Small intestine (tissue), 7 donors: ENCODE measurements around the gene PRKAB1. TPM values are rescaled to one million over a fixed set of nuclear protein-coding genes. Genes with fewer than 3 reads are reported as not detected.

Experiments
- DNase-seq, 2 donors: peaks; one replicate each; pipeline versions ENCODE4 v3.0.0 to v3.0.0-alpha.2; 2013
- FAIRE-seq: peaks from 2 replicates; lab custom pipeline; 2012; peaks lifted over from hg19 to GRCh38; lab: Jason Lieb, UNC
- H3K27ac ChIP-seq, 3 donors: one replicate each; pipeline ENCODE4 v1.5.1; 2013; ENCODE audit warnings: low read length in 2 of 3, mild to moderate bottlenecking in 2 of 3, control low read depth in 1 of 3, inconsistent platforms in 1 of 3, low read depth in 1 of 3, moderate library complexity in 1 of 3
- H3K27me3 ChIP-seq, 3 donors: one replicate each; pipeline ENCODE4 v1.6.1; 2013; ENCODE audit warnings: low read length in 3 of 3, inconsistent platforms in 1 of 3; ENCODE audit not compliant: control insufficient read depth in 3 of 3, insufficient read depth in 3 of 3
- H3K36me3 ChIP-seq, 3 donors: one replicate each; pipeline ENCODE4 v1.6.1; 2013; ENCODE audit warnings: low read length in 3 of 3, inconsistent platforms in 1 of 3, low read depth in 1 of 3, mild to moderate bottlenecking in 1 of 3, moderate library complexity in 1 of 3; ENCODE audit not compliant: control insufficient read depth in 3 of 3, insufficient read depth in 2 of 3
- H3K4me1 ChIP-seq, 3 donors: one replicate each; pipeline ENCODE4 v1.6.1; 2013; ENCODE audit warnings: low read length in 2 of 3, inconsistent platforms in 1 of 3, low read depth in 1 of 3, mild to moderate bottlenecking in 1 of 3, moderate library complexity in 1 of 3; ENCODE audit not compliant: control insufficient read depth in 3 of 3, insufficient read depth in 2 of 3
- H3K4me3 ChIP-seq, 3 donors: one replicate each; pipeline ENCODE4 v1.5.1; 2013; ENCODE audit warnings: low read length in 3 of 3, control low read depth in 1 of 3, inconsistent platforms in 1 of 3, low read depth in 1 of 3, mild to moderate bottlenecking in 1 of 3, moderate library complexity in 1 of 3
- H3K9me3 ChIP-seq, 2 donors: one replicate each; pipeline ENCODE4 v1.6.1; 2013; ENCODE audit warnings: low read depth in 1 of 2, low read length in 1 of 2; ENCODE audit not compliant: control insufficient read depth in 2 of 2, insufficient read depth in 1 of 2
- WGBS, 3 donors: extraction: QIAGEN DNeasy Blood & Tissue Kit; methylation state at CpG; one replicate each; pipeline ENCODE4 v1.1.7; 2013; 5-methylcytosine and 5-hydroxymethylcytosine counted together
- polyA plus RNA-seq, 4 donors: library from polyadenylated mRNA; stranded (reverse) in 3 of 4; unstranded in 1 of 4; fragments of 200-250 nt in 3 of 4; fragments of 120-200 nt in 1 of 4; gene quantifications; one replicate each; pipeline versions ENCODE4 v1.2.1 to v1.2.3, GENCODE V29; 2013
- donor health status: healthy with polysubstance abuse.
- donor health status: control.
- donor health status: control.
- donor health status: Bipolar disorder and iron deficiency.
- donor health status: healthy.

Gene PRKAB1
- polyA plus RNA-seq, 4 donors = 32.3 to 70.2 (median 64.0) TPM

DNA sequence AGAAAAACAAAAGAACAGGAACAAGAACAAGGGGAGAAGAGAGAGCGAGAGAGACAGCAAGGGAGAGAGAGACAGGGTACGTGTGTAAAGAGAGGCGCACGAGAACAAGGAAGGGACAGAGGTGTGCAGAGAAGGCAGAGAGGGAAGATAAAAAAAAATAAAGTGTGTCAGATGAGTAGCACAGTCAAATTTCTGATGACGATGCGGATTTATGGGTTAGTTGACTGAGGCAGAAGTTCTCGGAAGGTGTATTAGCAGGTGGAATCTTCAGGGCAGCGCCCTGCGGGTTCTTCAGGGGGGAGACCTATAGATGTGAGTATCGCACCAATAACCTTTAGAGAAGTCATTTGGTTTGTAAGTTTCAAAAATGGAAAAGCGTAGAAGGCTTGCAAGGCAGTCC lies 44.8 kb downstream of the PRKAB1 start:
- 97% methylated on average over 11 of the region's 11 CpGs for WGBS, 3 donors
- Histone ChIP-seq H3K27ac (no peak overlapping the region), H3K9me3 (no peaks in the 10 kb centered on the region), H3K27me3 (no peaks in the 10 kb centered on the region), H3K4me3 (no peak overlapping the region), H3K36me3 (peaks cover 0 to 29% (median 0%) of the 10 kb centered on the region in 3 donors), H3K4me1 (peaks cover 2 to 12% (median 2%) of the 10 kb centered on the region in 3 donors)
- no peak for FAIRE-seq
- no peak for DNase-seq

DNA sequence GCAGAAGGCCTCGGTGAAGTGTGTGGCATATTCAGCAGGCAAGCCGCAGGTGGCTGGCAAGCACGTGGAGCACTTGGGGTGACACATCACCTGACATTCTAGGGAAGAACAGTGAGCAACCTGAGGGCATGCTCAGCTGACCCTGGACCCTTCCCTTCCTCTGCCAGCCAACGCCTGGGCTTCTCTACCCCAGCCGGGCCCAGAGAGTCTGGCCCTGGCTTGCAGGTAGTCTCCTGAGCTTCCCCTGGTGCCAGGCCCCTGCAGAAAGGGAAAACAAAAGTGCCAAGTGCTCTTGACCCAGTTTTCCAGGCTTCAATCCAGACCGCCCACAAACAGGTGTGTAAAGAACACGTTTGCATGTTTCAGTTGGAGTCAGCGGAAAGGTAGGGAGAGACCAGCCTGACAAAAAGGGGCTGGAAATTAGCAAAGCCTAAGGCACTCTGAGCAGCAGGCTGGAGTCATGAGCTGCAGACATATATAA lies 45.7 kb downstream of the PRKAB1 start:
- Histone ChIP-seq H3K27ac (no peak overlapping the region), H3K4me1 (peaks cover 2 to 12% (median 2%) of the 10 kb centered on the region in 3 donors)
- no peak for DNase-seq

GRCh38 chr12:119714614-119715267 lies 46.8 kb downstream of the PRKAB1 start:
- FAIRE-seq (no peak), DNase-seq (no peak)
- Histone ChIP-seq H3K27ac (no peak overlapping the region), H3K4me1 (peaks cover 2 to 12% (median 2%) of the 10 kb centered on the region in 3 donors), H3K36me3 (peaks cover 0 to 34% (median 0%) of the 10 kb centered on the region in 3 donors), H3K4me3 (no peak overlapping the region), H3K27me3 (no peaks in the 10 kb centered on the region), H3K9me3 (no peaks in the 10 kb centered on the region)
- 96 to 98% (median 97%) methylated on average over 4 of the region's 4 CpGs for WGBS, 3 donors

More for the DNA sequence above, 45.7 kb downstream of the PRKAB1 start:
- H3K9me3 ChIP-seq = no peaks in the 10 kb centered on the region
- H3K36me3 ChIP-seq = peaks cover 0 to 33% (median 0%) of the 10 kb centered on the region in 3 donors
- 85 to 94% (median 92%) methylated on average over 8 of the region's 8 CpGs for WGBS, 3 donors
- no peaks in the 10 kb centered on the region for H3K27me3 ChIP-seq
- no peak for FAIRE-seq
- H3K4me3 ChIP-seq = no peak overlapping the region

GRCh38 chr12:119715268-119715620 lies 47.3 kb downstream of the PRKAB1 start:
- Histone ChIP-seq H3K27me3 (no peaks in the 10 kb centered on the region), H3K4me3 (no peak overlapping the region), H3K36me3 (peaks cover 0 to 32% (median 0%) of the 10 kb centered on the region in 3 donors), H3K4me1 (peaks cover 2 to 12% (median 2%) of the 10 kb centered on the region in 3 donors), H3K27ac (no peak overlapping the region), H3K9me3 (no peaks in the 10 kb centered on the region)
- WGBS, 3 donors = 84 to 97% (median 86%) methylated on average over 3 of the region's 3 CpGs
- DNase-seq (peak in 1 of 2 donors; percentile 27), FAIRE-seq (no peak)

- FAIRE-seq (no peak), DNase-seq (no peak)
- no peak overlapping the region for H3K4me3 ChIP-seq
- peaks cover 0 to 13% (median 0%) of the 10 kb centered on the region in 3 donors for H3K36me3 ChIP-seq
- no peak overlapping the region for H3K27ac ChIP-seq
- H3K27me3 ChIP-seq = no peaks in the 10 kb centered on the region
- 95 to 98% (median 96%) methylated on average over 17 of the region's 17 CpGs for WGBS, 3 donors
- H3K9me3 ChIP-seq = no peaks in the 10 kb centered on the region
- peaks cover 2 to 12% (median 2%) of the 10 kb centered on the region in 3 donors for H3K4me1 ChIP-seq
Observed at GRCh38 chr12:119718141-119718540, 50.2 kb downstream of the PRKAB1 start.

- peaks cover 0 to 7% (median 0%) of the 10 kb centered on the region in 3 donors for H3K36me3 ChIP-seq
- H3K4me1 ChIP-seq = peaks cover 0 to 12% (median 2%) of the 10 kb centered on the region in 3 donors
- no peak for FAIRE-seq
- H3K27me3 ChIP-seq = no peaks in the 10 kb centered on the region
- DNase-seq = no peak
- no peak overlapping the region for H3K27ac ChIP-seq
- H3K4me3 ChIP-seq = no peak overlapping the region
- no peaks in the 10 kb centered on the region for H3K9me3 ChIP-seq
Observed at GRCh38 chr12:119720349-119720748, 52.4 kb downstream of the PRKAB1 start.

DNA sequence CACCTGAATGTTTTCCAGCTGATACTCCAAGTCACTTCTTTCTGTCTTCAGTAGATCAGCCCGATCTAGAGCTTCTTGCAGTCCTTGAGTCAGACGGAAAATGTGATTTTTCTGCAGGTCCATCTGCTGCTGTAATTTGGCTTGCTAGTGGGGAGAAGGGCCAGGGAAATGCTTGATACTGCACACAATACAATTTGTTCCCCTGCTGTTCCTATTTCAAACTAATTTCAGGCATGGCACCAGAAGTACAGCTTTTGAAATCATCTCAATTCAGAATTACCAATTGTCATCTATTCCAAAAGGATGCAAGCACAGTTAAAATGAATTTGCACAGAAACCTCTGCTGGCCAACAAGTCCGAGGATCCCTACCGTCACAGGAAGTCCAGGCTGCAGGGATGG lies 53.4 kb downstream of the PRKAB1 start:
- Histone ChIP-seq H3K27ac (no peak overlapping the region), H3K4me3 (no peak overlapping the region), H3K4me1 (peaks cover 0 to 7% (median 2%) of the 10 kb centered on the region in 3 donors), H3K9me3 (no peaks in the 10 kb centered on the region), H3K36me3 (peaks cover 0 to 7% (median 0%) of the 10 kb centered on the region in 3 donors), H3K27me3 (no peaks in the 10 kb centered on the region)
- DNase-seq = no peak
- WGBS, 3 donors = 94 to 96% (median 96%) methylated on average over 4 of the region's 4 CpGs
- FAIRE-seq = no peak

GRCh38 chr12:119725523-119725922 lies 57.6 kb downstream of the PRKAB1 start:
- Histone ChIP-seq H3K27me3 (no peaks in the 10 kb centered on the region), H3K36me3 (peaks cover 0 to 4% (median 0%) of the 10 kb centered on the region in 3 donors), H3K27ac (peak overlapping the region in 1 of 3 donors; percentile 48), H3K4me3 (no peak overlapping the region), H3K9me3 (no peaks in the 10 kb centered on the region), H3K4me1 (no peaks in the 10 kb centered on the region)
- DNase-seq (peak in 1 of 2 donors; percentile 73), FAIRE-seq (no peak)
- 69 to 84% (median 75%) methylated on average over 4 of the region's 4 CpGs for WGBS, 3 donors
